H1 (cell line): Measurements from ENCODE around the gene TGM1. TPM values are rescaled to one million over a fixed set of nuclear protein-coding genes. Genes with fewer than 3 reads are reported as not detected.

ENCODE experiments used
- CTCF ChIA-PET: fragments of 300-600 bp; sonication (Branson Sonifier 250); formaldehyde crosslinking; loops from one replicate; lab custom pipeline; 2021; ENCODE audit not compliant: partially characterized antibody; lab: Charles Lee
- POLR2A ChIA-PET: fragments of 300-600 bp; sonication (Branson Sonifier 250); formaldehyde crosslinking; loops from one replicate; lab custom pipeline; 2021; ENCODE audit warnings: inconsistent platforms; ENCODE audit not compliant: partially characterized antibody; lab: Charles Lee
- DNase-seq, 2 experiments: peaks; one replicate each; pipeline versions ENCODE4 v3.0.0 to v3.0.0-alpha.2; 2010 to 2022; ENCODE audit warnings: low spot score in 2 of 2, low read depth in 1 of 2, mixed read lengths in 1 of 2
- FAIRE-seq: peaks from 2 replicates; lab custom pipeline; 2011; peaks lifted over from hg19 to GRCh38; lab: Jason Lieb, UNC
- H2AFZ ChIP-seq: 2 replicates; pipeline ENCODE4 v1.8.1; 2012; ENCODE audit warnings: low read length, inconsistent platforms
- H2AK5ac ChIP-seq: 2 replicates; pipeline ENCODE4 v1.6.1; 2013; ENCODE audit warnings: low read depth, low read length
- H2BK120ac ChIP-seq: replicated peaks from 2 replicates; pipeline ENCODE3; 2013; ENCODE audit warnings: low read depth, low read length, inconsistent platforms
- H2BK12ac ChIP-seq: 2 replicates; pipeline ENCODE4 v1.6.1; 2013; ENCODE audit warnings: low read depth, low read length
- H2BK15ac ChIP-seq: 2 replicates; pipeline ENCODE4 v1.6.1; 2013; ENCODE audit warnings: low read length
- H2BK20ac ChIP-seq: 2 replicates; pipeline ENCODE4 v1.6.1; 2013; ENCODE audit warnings: low read length
- H2BK5ac ChIP-seq: 2 replicates; pipeline ENCODE4 v1.6.1; 2013; ENCODE audit warnings: low read depth, low read length
- H3K14ac ChIP-seq: 2 replicates; pipeline ENCODE4 v1.6.1; 2013; ENCODE audit warnings: inconsistent platforms; ENCODE audit not compliant: insufficient read length
- H3K18ac ChIP-seq: 2 replicates; pipeline ENCODE4 v1.6.1; 2013; ENCODE audit warnings: low read length; ENCODE audit errors: extremely low read depth
- H3K23ac ChIP-seq: 2 replicates; pipeline ENCODE4 v1.6.1; 2013; ENCODE audit warnings: inconsistent platforms; ENCODE audit not compliant: insufficient read length
- H3K23me2 ChIP-seq: 2 replicates; pipeline ENCODE4 v1.6.1; 2013; ENCODE audit warnings: low read depth, low read length
- H3K27ac ChIP-seq: 2 replicates; pipeline ENCODE4 v1.6.1; 2011; ENCODE audit warnings: low read depth, low read length, inconsistent platforms
- H3K27me3 ChIP-seq, 4 experiments: replicated peaks in 1 of 4; 1 replicate in 1 of 4; 2 replicates in 3 of 4; pipeline versions ENCODE4 v1.6.1 to v1.8.1; 2011 to 2013; ENCODE audit warnings: low read length in 3 of 4, mild to moderate bottlenecking in 3 of 4, inconsistent platforms in 2 of 4, mixed read lengths in 2 of 4, moderate library complexity in 1 of 4; ENCODE audit not compliant: control insufficient read depth in 3 of 4, insufficient read depth in 3 of 4; ENCODE audit errors: extremely low read depth in 1 of 4
- H3K36me3 ChIP-seq, 4 experiments: 2 replicates each; pipeline versions ENCODE4 v1.6.1 to v1.8.1; 2011 to 2013; ENCODE audit warnings: mild to moderate bottlenecking in 4 of 4, low read length in 3 of 4, moderate library complexity in 2 of 4, control low read depth in 1 of 4, inconsistent platforms in 1 of 4; ENCODE audit not compliant: insufficient read depth in 4 of 4, control insufficient read depth in 2 of 4
- H3K4ac ChIP-seq: replicated peaks from 2 replicates; pipeline ENCODE3; 2013; ENCODE audit warnings: low read length, low read depth, mixed read lengths, inconsistent platforms; ENCODE audit not compliant: insufficient read length
- H3K4me1 ChIP-seq, 4 experiments: replicated peaks in 1 of 4; 1 replicate in 1 of 4; 2 replicates in 3 of 4; pipeline versions ENCODE4 v1.6.1 to v1.8.1; 2011 to 2013; ENCODE audit warnings: low read length in 3 of 4, inconsistent platforms in 2 of 4, mixed read lengths in 1 of 4; ENCODE audit not compliant: insufficient read depth in 4 of 4, control insufficient read depth in 3 of 4
- H3K4me2 ChIP-seq, 2 experiments: 2 replicates each; pipeline versions ENCODE4 v1.6.1 to v1.8.1; 2011 to 2013; ENCODE audit warnings: low read depth in 2 of 2, low read length in 2 of 2, control low read depth in 1 of 2, inconsistent platforms in 1 of 2, mild to moderate bottlenecking in 1 of 2; ENCODE audit not compliant: insufficient read depth in 1 of 2
- H3K4me3 ChIP-seq, 4 experiments: fragments of 200-600, 300-600 bp in 1 of 4; sonication (generic), shearing (Covaris generic), sonication (Bioruptor Twin) in 1 of 4; 2 replicates each; pipeline versions ENCODE4 v1.5.1 to v1.8.1; 2011 to 2016; ENCODE audit warnings: low read length in 4 of 4, low read depth in 3 of 4, control low read depth in 2 of 4, inconsistent platforms in 2 of 4, mild to moderate bottlenecking in 2 of 4, mixed read lengths in 1 of 4, moderate library complexity in 1 of 4; ENCODE audit not compliant: insufficient read depth in 2 of 4; ENCODE audit errors: extremely low read depth in 1 of 4
- H3K56ac ChIP-seq: replicated peaks from 2 replicates; pipeline ENCODE3; 2013; ENCODE audit warnings: low read depth, mild to moderate bottlenecking, mixed read lengths, low read length, inconsistent platforms; ENCODE audit not compliant: insufficient read length
- H3K79me1 ChIP-seq: 2 replicates; pipeline ENCODE4 v1.6.1; 2013; ENCODE audit warnings: low read depth, low read length, control low read depth
- H3K79me2 ChIP-seq, 2 experiments: 2 replicates each; pipeline versions ENCODE4 v1.6.1 to v1.8.1; 2012 to 2013; ENCODE audit warnings: low read length in 2 of 2, mild to moderate bottlenecking in 2 of 2, inconsistent platforms in 1 of 2; ENCODE audit not compliant: insufficient read depth in 2 of 2, control insufficient read depth in 1 of 2
- H3K9ac ChIP-seq, 4 experiments: replicated peaks in 1 of 4; 1 replicate in 1 of 4; 2 replicates in 3 of 4; pipeline versions ENCODE4 v1.6.1 to v1.8.1; 2011 to 2013; ENCODE audit warnings: low read depth in 3 of 4, low read length in 3 of 4, control low read depth in 2 of 4, mild to moderate bottlenecking in 2 of 4, moderate library complexity in 2 of 4, inconsistent platforms in 1 of 4; ENCODE audit errors: extremely low read depth in 1 of 4
- H3K9me3 ChIP-seq, 2 experiments: 2 replicates each; pipeline versions ENCODE4 v1.6.1 to v1.8.1; 2012 to 2013; ENCODE audit warnings: mild to moderate bottlenecking in 2 of 2, moderate library complexity in 2 of 2, control low read depth in 1 of 2, inconsistent platforms in 1 of 2, low read depth in 1 of 2, low read length in 1 of 2, mixed read lengths in 1 of 2; ENCODE audit not compliant: insufficient read depth in 2 of 2
- H4K20me1 ChIP-seq, 2 experiments: replicated peaks in 1 of 2; 2 replicates each; pipeline versions ENCODE3 to v1.8.1; 2011 to 2013; ENCODE audit warnings: inconsistent platforms in 2 of 2, low read length in 2 of 2, mild to moderate bottlenecking in 1 of 2; ENCODE audit not compliant: insufficient read depth in 2 of 2, control insufficient read depth in 1 of 2
- H4K5ac ChIP-seq: 2 replicates; pipeline ENCODE4 v1.6.1; 2013; ENCODE audit warnings: low read length, low read depth, mixed read lengths, inconsistent platforms; ENCODE audit not compliant: insufficient read length
- H4K8ac ChIP-seq: 2 replicates; pipeline ENCODE4 v1.8.0; 2013; ENCODE audit warnings: mild to moderate bottlenecking, moderate library complexity, low read length, inconsistent platforms; ENCODE audit not compliant: insufficient read depth; ENCODE audit errors: extremely low read depth
- H4K91ac ChIP-seq: replicated peaks from 2 replicates; pipeline ENCODE3; 2013; ENCODE audit warnings: low read length, mixed read lengths, inconsistent platforms; ENCODE audit not compliant: insufficient read length
- BACH1 ChIP-seq: IDR thresholded peaks from 2 replicates; pipeline ENCODE4 v1.6.1; 2012; ENCODE audit warnings: low read length, improper control_type of control experiment
- BRCA1 ChIP-seq: IDR thresholded peaks from 2 replicates; pipeline ENCODE4 v1.6.1; 2012; ENCODE audit warnings: low read depth, low read length, improper control_type of control experiment
- CBX8 ChIP-seq: fragments of 300-800, 300-1000 bp; sonication (generic); IDR thresholded peaks from 2 replicates; pipeline ENCODE4 v1.7.1; 2016; ENCODE audit warnings: low read depth, low read length, borderline replicate concordance
- GABPA ChIP-seq: IDR thresholded peaks from 2 replicates; pipeline ENCODE4 v1.6.1; 2011; ENCODE audit warnings: mild to moderate bottlenecking, low read length, moderate library complexity, borderline replicate concordance; ENCODE audit not compliant: insufficient read depth
- JUN ChIP-seq: IDR thresholded peaks from 2 replicates; pipeline ENCODE4 v1.6.1; 2011; ENCODE audit warnings: low read depth, mild to moderate bottlenecking, improper control_type of control experiment, low read length
- KDM5A ChIP-seq: fragments of 200-600 bp; IDR thresholded peaks from 2 replicates; pipeline ENCODE4 v1.7.1; 2012; ENCODE audit warnings: mild to moderate bottlenecking, low read length, inconsistent platforms, mixed read lengths
- POLR2AphosphoS5 ChIP-seq: IDR thresholded peaks from 2 replicates; pipeline ENCODE4 v1.6.1; 2011; ENCODE audit warnings: low read depth, low read length
- RNF2 ChIP-seq: fragments of 200-900, 300-1000 bp; sonication (generic); IDR thresholded peaks from 2 replicates; pipeline ENCODE4 v1.7.1; 2016; ENCODE audit warnings: borderline replicate concordance, low read depth, mild to moderate bottlenecking, antibody characterized with exemption, low read length; ENCODE audit not compliant: poor library complexity, severe bottlenecking; ENCODE audit errors: missing control alignments
- SP1 ChIP-seq: IDR thresholded peaks from 2 replicates; pipeline ENCODE4 v1.6.1; 2011; ENCODE audit warnings: low read depth, low read length
- SP2 ChIP-seq: IDR thresholded peaks from 2 replicates; pipeline ENCODE4 v1.6.1; 2012; ENCODE audit warnings: mild to moderate bottlenecking, low read length, inconsistent platforms
- SP4 ChIP-seq: IDR thresholded peaks from 2 replicates; pipeline ENCODE4 v1.6.1; 2012; ENCODE audit warnings: low read length, inconsistent platforms
- SRF ChIP-seq: IDR thresholded peaks from 2 replicates; pipeline ENCODE4 v1.6.1; 2011; ENCODE audit warnings: mild to moderate bottlenecking, low read depth, low read length, moderate library complexity
- TAF1 ChIP-seq: IDR thresholded peaks from 2 replicates; pipeline ENCODE4 v1.6.1; 2011; ENCODE audit warnings: mild to moderate bottlenecking, low read depth, low read length
- TCF12 ChIP-seq: IDR thresholded peaks from 2 replicates; pipeline ENCODE4 v1.6.1; 2011; ENCODE audit warnings: low read depth, mild to moderate bottlenecking, low read length
- ZNF274 ChIP-seq: IDR thresholded peaks from 2 replicates; pipeline ENCODE4 v1.7.0; 2012; ENCODE audit warnings: low read length, borderline replicate concordance; ENCODE audit errors: extremely low read depth
- whole genome bisulfite sequencing, 2 experiments: shearing (Covaris generic) in 1 of 2; methylation state at CpG; one replicate each; pipeline versions ENCODE4 v1.1.6 to v1.1.7; 2013 to 2015; ENCODE audit warnings: low lambda C conversion rate in 2 of 2, mixed read lengths in 2 of 2, inconsistent platforms in 1 of 2, low coverage in 1 of 2, missing lambda C conversion rate in 1 of 2; ENCODE audit not compliant: insufficient replicate concordance in 2 of 2, insufficient coverage in 1 of 2, insufficient read length in 1 of 2; ENCODE audit errors: extremely low coverage in 1 of 2, missing lambda C conversion rate in 1 of 2; 5-methylcytosine and 5-hydroxymethylcytosine counted together
- polyA plus RNA-seq, 7 experiments: library from polyadenylated mRNA; depleted of rRNA in 3 of 7; stranded (reverse) in 5 of 7; unstranded in 2 of 7; fragments of >200 nt in 5 of 7; fragments of 200-250 nt in 2 of 7; gene quantifications; 1 replicate in 5 of 7; 2 replicates in 1 of 7; 4 replicates in 1 of 7; pipeline versions ENCODE4 v1.2.1 to v1.2.3, GENCODE V29; 2011 to 2013; ENCODE audit warnings: missing spikeins in 2 of 7, mixed read lengths in 2 of 7
- total RNA-seq: library from RNA; stranded (reverse); fragmentation: NEBNext Ultra II Directional; extraction: Animal tissue kit (Norgen Biotek cat#: 25700); gene quantifications from 2 replicates; pipeline ENCODE4 v1.2.1, GENCODE V29; 2021

The TGM1 gene
- total and polyA plus RNA-seq, 2 of the 8 experiments (the other 6 are each of a cell fraction or from before 2014, with no cell fraction given) = 1.8 to 2.2 TPM

DNA sequence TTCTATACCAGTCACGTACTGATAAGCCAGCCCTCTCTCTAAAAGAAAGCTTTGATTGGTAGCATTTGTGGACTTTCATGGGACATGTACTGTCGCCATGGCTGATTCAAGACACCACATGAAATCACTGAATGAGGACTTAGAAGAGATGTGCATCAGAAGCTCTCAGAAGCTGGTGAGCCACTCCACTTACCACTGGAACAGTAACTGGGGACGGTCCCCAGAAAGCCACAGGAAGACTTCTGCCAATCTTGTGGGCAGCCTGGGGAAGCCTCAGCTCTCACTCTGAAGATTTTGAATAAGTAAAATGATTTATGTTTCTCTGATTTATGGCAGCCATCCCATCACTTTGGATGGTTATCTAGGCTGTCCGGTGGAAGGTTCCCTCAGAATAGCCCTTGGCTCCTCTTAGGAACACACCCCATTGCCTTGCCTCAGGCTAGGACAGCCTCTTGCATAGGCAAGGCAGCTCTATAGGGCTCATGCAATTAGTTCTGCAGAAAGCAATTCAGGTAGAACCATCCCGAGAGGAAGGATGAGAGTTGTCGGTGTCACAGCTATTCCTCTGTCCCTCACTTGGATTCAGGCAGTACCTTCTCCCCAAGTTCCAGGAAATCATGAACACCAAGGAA, 26.8 kb upstream of the TGM1 start:
- Histone ChIP-seq H3K56ac (no peak overlapping the region), H2BK5ac (no peak overlapping the region), H3K4me2 (no peak overlapping the region), H3K36me3 (peaks cover 0 to 8% (median 2%) of the 10 kb centered on the region in 4 experiments; a peak in 1 of 8 replicates), H4K20me1 (peaks cover 2 to 4% of the 10 kb centered on the region in 2 experiments), H3K9me3 (no peaks in the 10 kb centered on the region), H3K4me3 (no peak overlapping the region), H3K79me1 (no peaks in the 10 kb centered on the region), H2AK5ac (no peak overlapping the region), H3K18ac (no peak overlapping the region), H3K23me2 (no peaks in the 10 kb centered on the region), H2BK20ac (no peak overlapping the region), H2AFZ (no peak overlapping the region), H4K5ac (no peak overlapping the region), H3K14ac (no peak overlapping the region), H3K4ac (no peak overlapping the region), H4K91ac (no peak overlapping the region), H4K8ac (no peak overlapping the region), H3K27me3 (no peaks in the 10 kb centered on the region), H3K27ac (no peak overlapping the region), H3K4me1 (no peaks in the 10 kb centered on the region), H2BK15ac (no peak overlapping the region), H2BK120ac (no peak overlapping the region), H2BK12ac (no peak overlapping the region), H3K23ac (no peak overlapping the region), H3K9ac (no peak overlapping the region), H3K79me2 (no peaks in the 10 kb centered on the region)
- no peak for FAIRE-seq
- ChIA-PET CTCF (interaction anchor here (1.0 to 5.5 kb wide), 7 partner anchors 12 to 129 kb away, joined by 3 to 51 read pairs (median 4); partner anchors contain the start of genes CIDEB, IRF9, RABGGTA and TINF2), POLR2A (interaction anchor here (1.5 to 2.0 kb wide), 4 partner anchors 11 to 44 kb away, joined by 3 to 9 read pairs (median 6); partner anchors contain the start of genes CIDEB and RABGGTA)
- DNase-seq = no peak
- 75% methylated on average over 6 of the region's 6 CpGs; no CpG with 5 or more reads in 1 of the 2 experiments for WGBS, 2 experiments
- TF ChIP-seq SP1 (no peak), SP4 (no peak), ZNF274 (no peak), JUN (no peak), CBX8 (no peak), BACH1 (no peak), SP2 (no peak), RNF2 (no peak), SRF (no peak), KDM5A (no peak), TAF1 (no peak), TCF12 (no peak), POLR2AphosphoS5 (no peak), GABPA (no peak), BRCA1 (no peak)
